ENCODE data around the gene ASCL5. TPM values are rescaled to one million over a fixed set of nuclear protein-coding genes. Genes with fewer than 3 reads are reported as not detected.
A peak's percentile ranks its signal among the peaks of the same experiment; 100 is the strongest.

The ASCL5 gene
- total and polyA plus RNA-seq, 2 of the 13 experiments (the other 11 are each of a cell fraction or from before 2014, with no cell fraction given), result not detected

DNA sequence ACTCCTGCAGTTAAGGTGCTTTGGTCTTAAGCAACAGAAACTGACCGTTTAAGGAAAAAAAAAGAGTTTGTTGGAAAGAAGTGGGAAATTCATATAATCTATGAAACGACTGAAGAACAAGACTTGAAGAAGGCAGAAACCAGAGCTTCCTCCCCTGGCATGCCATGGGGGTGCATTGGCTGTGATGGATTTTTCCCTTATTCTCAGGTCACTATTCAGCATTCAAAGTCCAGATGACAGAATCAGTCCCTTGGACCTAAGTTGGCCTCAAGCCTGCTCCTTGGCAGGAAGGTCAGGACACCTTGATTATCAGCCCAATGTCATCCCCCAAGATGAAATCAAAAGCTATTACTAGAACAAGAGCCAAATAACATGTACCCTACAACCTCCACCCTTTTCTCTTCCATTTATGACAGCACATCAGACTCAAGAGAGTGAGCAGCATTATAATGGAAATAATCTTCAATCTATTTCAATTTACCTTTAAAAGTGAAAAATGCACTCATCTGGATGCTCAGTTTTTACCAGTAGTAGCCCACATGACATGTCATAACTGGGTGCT, 43.1 kb upstream of the ASCL5 start:
- H3K36me3 ChIP-seq (replicated peaks in 1 of 2; ENCODE audit: control insufficient read depth in 1 of 2, insufficient read depth in 2 of 2, low read length in 2 of 2), result no peaks in the 10 kb centered on the region
- CTCF ChIA-PET (ENCODE audit: low intra/inter-chr PET ratio, low total read pairs), result interaction anchor here (2.0 kb wide), 1 partner anchor 53 kb away, joined by 6 read pairs; no protein-coding TSS in a partner anchor
- intact Hi-C loops (cut with micrococcal nuclease; ENCODE audit: unreplicated experiment) (loop anchor here (1.0 to 2.0 kb wide), 3 partner anchors 16 to 53 kb away; partner anchors contain the start of gene TMEM9), in situ Hi-C loops (cut with HindIII; ENCODE audit: extremely low pct_ligation_motif_present, low pct_unique_long_range_greater_than_20kb) (no loop called here)
- no peaks in the 10 kb centered on the region for H4K20me1 ChIP-seq (ENCODE audit: insufficient read depth, low read length)
- no peak overlapping the region for H3K9ac ChIP-seq (ENCODE audit: insufficient read depth, low read depth, low read length)
- H3K4me2 ChIP-seq (ENCODE audit: low read depth, low read length), result peak overlapping the region; percentile 65
- H3K79me2 ChIP-seq (ENCODE audit: insufficient read depth, low read length), result no peaks in the 10 kb centered on the region
- FAIRE-seq (no peak), ATAC-seq (no peak), DNase-seq (ENCODE audit: low spot score) (no peak)
- H3K27me3 ChIP-seq (ENCODE audit: control insufficient read depth in 1 of 2, insufficient read depth in 2 of 2, low read length in 2 of 2), result no peaks in the 10 kb centered on the region; a peak in 2 of 5 replicates
- no peaks in the 10 kb centered on the region for H3K9me3 ChIP-seq (ENCODE audit: low read length)
- H3K27ac ChIP-seq (ENCODE audit: extremely low read length, insufficient read depth, low read length), result peak overlapping the region; percentile 38
- 50% methylated on average over 2 of the region's 2 CpGs for WGBS (ENCODE audit: low lambda C conversion rate)
- H3K4me3 ChIP-seq (replicated peaks in 1 of 3; ENCODE audit: insufficient read depth in 1 of 3, low read depth in 2 of 3, low read length in 3 of 3), result peak overlapping the region in 1 of 3 experiments; percentile 25; a peak in 1 of 6 replicates
- TSS peak; percentile 54 for BruUV-seq (replicated peaks)
- POLR2A ChIA-PET, result interaction anchor here (5.0 kb wide), 1 partner anchor 15 kb away, joined by 30 read pairs; the partner anchor contains the start of gene TMEM9
- TF ChIP-seq, protein P1, sequence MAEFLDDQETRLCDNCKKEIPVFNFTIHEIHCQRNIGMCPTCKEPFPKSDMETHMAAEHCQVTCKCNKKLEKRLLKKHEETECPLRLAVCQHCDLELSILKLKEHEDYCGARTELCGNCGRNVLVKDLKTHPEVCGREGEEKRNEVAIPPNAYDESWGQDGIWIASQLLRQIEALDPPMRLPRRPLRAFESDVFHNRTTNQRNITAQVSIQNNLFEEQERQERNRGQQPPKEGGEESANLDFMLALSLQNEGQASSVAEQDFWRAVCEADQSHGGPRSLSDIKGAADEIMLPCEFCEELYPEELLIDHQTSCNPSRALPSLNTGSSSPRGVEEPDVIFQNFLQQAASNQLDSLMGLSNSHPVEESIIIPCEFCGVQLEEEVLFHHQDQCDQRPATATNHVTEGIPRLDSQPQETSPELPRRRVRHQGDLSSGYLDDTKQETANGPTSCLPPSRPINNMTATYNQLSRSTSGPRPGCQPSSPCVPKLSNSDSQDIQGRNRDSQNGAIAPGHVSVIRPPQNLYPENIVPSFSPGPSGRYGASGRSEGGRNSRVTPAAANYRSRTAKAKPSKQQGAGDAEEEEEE (CRISPR knock-in tag; IDR thresholded peaks at IDR 0.05; ENCODE audit: borderline replicate concordance), result 0 out of 2 replicates have a peak, but pooled peaks have one; percentile 78
- TF ChIP-seq, protein P2, sequence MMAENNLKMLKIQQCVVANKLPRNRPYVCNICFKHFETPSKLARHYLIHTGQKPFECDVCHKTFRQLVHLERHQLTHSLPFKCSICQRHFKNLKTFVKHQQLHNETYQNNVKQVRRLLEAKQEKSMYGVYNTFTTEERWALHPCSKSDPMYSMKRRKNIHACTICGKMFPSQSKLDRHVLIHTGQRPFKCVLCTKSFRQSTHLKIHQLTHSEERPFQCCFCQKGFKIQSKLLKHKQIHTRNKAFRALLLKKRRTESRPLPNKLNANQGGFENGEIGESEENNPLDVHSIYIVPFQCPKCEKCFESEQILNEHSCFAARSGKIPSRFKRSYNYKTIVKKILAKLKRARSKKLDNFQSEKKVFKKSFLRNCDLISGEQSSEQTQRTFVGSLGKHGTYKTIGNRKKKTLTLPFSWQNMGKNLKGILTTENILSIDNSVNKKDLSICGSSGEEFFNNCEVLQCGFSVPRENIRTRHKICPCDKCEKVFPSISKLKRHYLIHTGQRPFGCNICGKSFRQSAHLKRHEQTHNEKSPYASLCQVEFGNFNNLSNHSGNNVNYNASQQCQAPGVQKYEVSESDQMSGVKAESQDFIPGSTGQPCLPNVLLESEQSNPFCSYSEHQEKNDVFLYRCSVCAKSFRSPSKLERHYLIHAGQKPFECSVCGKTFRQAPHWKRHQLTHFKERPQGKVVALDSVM (CRISPR knock-in tag; IDR thresholded peaks at IDR 0.05), result peak; percentile 6; the same call in 1 of the 2 replicates
- TF ChIP-seq ZNF34 (CRISPR knock-in tag; IDR thresholded peaks at IDR 0.05; ENCODE audit: borderline replicate concordance) (0 out of 2 replicates have a peak, but pooled peaks have one; percentile 37), U2AF2 (IDR thresholded peaks at IDR 0.05; ENCODE audit: low read depth, low read length) (no peak), SMAD3 (CRISPR knock-in tag; IDR thresholded peaks at IDR 0.05) (no peak), SOX13 (IDR thresholded peaks at IDR 0.05) (peak; percentile 7; the same call in 1 of the 2 replicates), SOX13 (CRISPR knock-in tag; conservative IDR thresholded peaks at IDR 0.05 in 1 of 2, IDR thresholded peaks at IDR 0.05 in 1 of 2) (no peak), ZSCAN22 (CRISPR knock-in tag; IDR thresholded peaks at IDR 0.05) (no peak)
- TF ChIP-seq, protein P3, sequence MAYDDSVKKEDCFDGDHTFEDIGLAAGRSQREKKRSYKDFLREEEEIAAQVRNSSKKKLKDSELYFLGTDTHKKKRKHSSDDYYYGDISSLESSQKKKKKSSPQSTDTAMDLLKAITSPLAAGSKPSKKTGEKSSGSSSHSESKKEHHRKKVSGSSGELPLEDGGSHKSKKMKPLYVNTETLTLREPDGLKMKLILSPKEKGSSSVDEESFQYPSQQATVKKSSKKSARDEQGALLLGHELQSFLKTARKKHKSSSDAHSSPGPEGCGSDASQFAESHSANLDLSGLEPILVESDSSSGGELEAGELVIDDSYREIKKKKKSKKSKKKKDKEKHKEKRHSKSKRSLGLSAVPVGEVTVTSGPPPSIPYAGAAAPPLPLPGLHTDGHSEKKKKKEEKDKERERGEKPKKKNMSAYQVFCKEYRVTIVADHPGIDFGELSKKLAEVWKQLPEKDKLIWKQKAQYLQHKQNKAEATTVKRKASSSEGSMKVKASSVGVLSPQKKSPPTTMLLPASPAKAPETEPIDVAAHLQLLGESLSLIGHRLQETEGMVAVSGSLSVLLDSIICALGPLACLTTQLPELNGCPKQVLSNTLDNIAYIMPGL (CRISPR knock-in tag; IDR thresholded peaks at IDR 0.05; ENCODE audit: borderline replicate concordance in 1 of 2, low read depth in 1 of 2), result 0 out of 4 replicates have a peak, but pooled peaks of 1 of the 2 experiments have one; percentile 7
- TF ChIP-seq, protein P4, sequence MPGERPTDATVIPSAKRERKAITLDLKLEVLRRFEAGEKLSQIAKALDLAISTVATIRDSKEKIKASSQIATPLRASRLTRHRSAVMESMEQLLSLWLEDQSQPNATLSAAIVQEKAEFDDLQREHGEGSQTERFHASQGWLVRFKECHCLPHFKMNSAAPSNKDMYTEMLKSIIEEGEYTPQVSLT (CRISPR knock-in tag; IDR thresholded peaks at IDR 0.05; ENCODE audit: borderline replicate concordance, low read depth), result no peak
- TF ChIP-seq, protein P5, sequence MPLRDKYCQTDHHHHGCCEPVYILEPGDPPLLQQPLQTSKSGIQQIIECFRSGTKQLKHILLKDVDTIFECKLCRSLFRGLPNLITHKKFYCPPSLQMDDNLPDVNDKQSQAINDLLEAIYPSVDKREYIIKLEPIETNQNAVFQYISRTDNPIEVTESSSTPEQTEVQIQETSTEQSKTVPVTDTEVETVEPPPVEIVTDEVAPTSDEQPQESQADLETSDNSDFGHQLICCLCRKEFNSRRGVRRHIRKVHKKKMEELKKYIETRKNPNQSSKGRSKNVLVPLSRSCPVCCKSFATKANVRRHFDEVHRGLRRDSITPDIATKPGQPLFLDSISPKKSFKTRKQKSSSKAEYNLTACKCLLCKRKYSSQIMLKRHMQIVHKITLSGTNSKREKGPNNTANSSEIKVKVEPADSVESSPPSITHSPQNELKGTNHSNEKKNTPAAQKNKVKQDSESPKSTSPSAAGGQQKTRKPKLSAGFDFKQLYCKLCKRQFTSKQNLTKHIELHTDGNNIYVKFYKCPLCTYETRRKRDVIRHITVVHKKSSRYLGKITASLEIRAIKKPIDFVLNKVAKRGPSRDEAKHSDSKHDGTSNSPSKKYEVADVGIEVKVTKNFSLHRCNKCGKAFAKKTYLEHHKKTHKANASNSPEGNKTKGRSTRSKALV (CRISPR knock-in tag; IDR thresholded peaks at IDR 0.05), result peak; percentile 7; the same call in 1 of the 2 replicates
- peaks cover 54% of the 10 kb centered on the region for H3K4me1 ChIP-seq (ENCODE audit: insufficient read depth, low read length)
- H2AFZ ChIP-seq (ENCODE audit: low read length), result no peak overlapping the region
